BLaER1 treated with 17β-estradiol and CSF1 and Interleukin-3, amounts not matched to agents 10 nM and 100 nM (cell line): ENCODE measurements around the gene GAK.

ENCODE experiments used
- H3K27ac ChIP-seq, 11 experiments: shearing (Covaris generic); formaldehyde crosslinking; 2 replicates each; pipeline ENCODE4 v1.8.1; 2022
- H3K27me3 ChIP-seq, 11 experiments: shearing (Covaris generic); formaldehyde crosslinking; 2 replicates each; pipeline ENCODE4 v1.8.1; 2022
- H3K36me3 ChIP-seq, 11 experiments: shearing (Covaris generic); formaldehyde crosslinking; 2 replicates each; pipeline ENCODE4 v1.8.1; 2022
- H3K4me1 ChIP-seq, 10 experiments: shearing (Covaris generic); formaldehyde crosslinking; 2 replicates each; pipeline ENCODE4 v1.8.1; 2022
- H3K4me2 ChIP-seq, 11 experiments: shearing (Covaris generic); formaldehyde crosslinking; 2 replicates each; pipeline ENCODE4 v1.8.1; 2022
- H3K4me3 ChIP-seq, 10 experiments: shearing (Covaris generic); formaldehyde crosslinking; 2 replicates each; pipeline ENCODE4 v1.8.1; 2022
- H3K9ac ChIP-seq, 11 experiments: shearing (Covaris generic); formaldehyde crosslinking; 2 replicates each; pipeline ENCODE4 v1.8.1; 2022
- H3K9me3 ChIP-seq, 11 experiments: shearing (Covaris generic); formaldehyde crosslinking; replicated peaks in 1 of 11; 2 replicates each; pipeline ENCODE4 v1.8.1; 2022
- H4K20me1 ChIP-seq, 11 experiments: shearing (Covaris generic); formaldehyde crosslinking; 2 replicates each; pipeline ENCODE4 v1.8.1; 2022
- Cebpa-rat ChIP-seq, 11 experiments: shearing (Covaris generic); IDR thresholded peaks; 2 replicates each; pipeline ENCODE4 v1.8.1; 2022

Gene GAK

GRCh38 chr4:857461-857860, 74.7 kb downstream of the GAK start:
- Histone ChIP-seq H3K9ac (no peak overlapping the region), H3K27ac (no peak overlapping the region), H3K27me3 (no peaks in the 10 kb centered on the region), H3K9me3 (peaks cover 0 to 43% (median 33%) of the 10 kb centered on the region in 11 experiments; a peak in 19 of 22 replicates), H4K20me1 (peaks cover 0 to 57% (median 7%) of the 10 kb centered on the region in 11 experiments; a peak in 8 of 22 replicates), H3K4me1 (no peaks in the 10 kb centered on the region), H3K4me2 (no peak overlapping the region), H3K4me3 (peak overlapping the region in 1 of 10 experiments; percentile 22; a peak in 2 of 20 replicates), H3K36me3 (peaks cover 94 to 100% (median 98%) of the 10 kb centered on the region in 11 experiments)
- TF ChIP-seq Cebpa-rat (IDR thresholded peaks at IDR 0.05), result no peak

GRCh38 chr4:856225-856901, 75.8 kb downstream of the GAK start:
- peaks cover 0 to 58% (median 7%) of the 10 kb centered on the region in 11 experiments; a peak in 9 of 22 replicates for H4K20me1 ChIP-seq
- H3K36me3 ChIP-seq, result peaks cover 93 to 100% (median 96%) of the 10 kb centered on the region in 11 experiments
- peaks cover 0 to 43% (median 32%) of the 10 kb centered on the region in 11 experiments; a peak in 19 of 22 replicates for H3K9me3 ChIP-seq
- H3K4me1 ChIP-seq, result no peaks in the 10 kb centered on the region
- no peak overlapping the region for H3K4me3 ChIP-seq
- no peak overlapping the region for H3K9ac ChIP-seq
- H3K27ac ChIP-seq, result no peak overlapping the region
- TF ChIP-seq Cebpa-rat (IDR thresholded peaks at IDR 0.05), result no peak
- H3K4me2 ChIP-seq, result no peak overlapping the region
- H3K27me3 ChIP-seq, result no peaks in the 10 kb centered on the region

- Histone ChIP-seq H3K4me3 (no peak overlapping the region), H3K4me1 (no peaks in the 10 kb centered on the region), H3K27ac (no peak overlapping the region), H3K36me3 (peaks cover 93 to 100% (median 96%) of the 10 kb centered on the region in 11 experiments), H4K20me1 (peaks cover 0 to 58% (median 6%) of the 10 kb centered on the region in 11 experiments; a peak in 9 of 22 replicates), H3K9ac (no peak overlapping the region), H3K9me3 (peaks cover 0 to 43% (median 32%) of the 10 kb centered on the region in 11 experiments; a peak in 19 of 22 replicates), H3K27me3 (no peaks in the 10 kb centered on the region), H3K4me2 (no peak overlapping the region)
- TF ChIP-seq Cebpa-rat (IDR thresholded peaks at IDR 0.05), result no peak
These were observed 76.3 kb downstream of the GAK start for GRCh38 chr4:855880-856224.

- no peaks in the 10 kb centered on the region for H3K27me3 ChIP-seq
- H3K4me1 ChIP-seq, result no peaks in the 10 kb centered on the region
- peaks cover 92 to 100% (median 94%) of the 10 kb centered on the region in 11 experiments for H3K36me3 ChIP-seq
- peaks cover 0 to 39% (median 31%) of the 10 kb centered on the region in 11 experiments; a peak in 19 of 22 replicates for H3K9me3 ChIP-seq
- no peak overlapping the region for H3K27ac ChIP-seq
- H3K4me2 ChIP-seq, result no peak overlapping the region
- H3K9ac ChIP-seq, result no peak overlapping the region
- H4K20me1 ChIP-seq, result peaks cover 0 to 52% (median 6%) of the 10 kb centered on the region in 11 experiments; a peak in 9 of 22 replicates
- no peak overlapping the region for H3K4me3 ChIP-seq
- no peak for TF ChIP-seq Cebpa-rat (IDR thresholded peaks at IDR 0.05)
These were observed 77.8 kb downstream of the GAK start for GRCh38 chr4:854356-854755.

GRCh38 chr4:853416-853781, 78.7 kb downstream of the GAK start:
- Histone ChIP-seq H4K20me1 (peaks cover 0 to 45% (median 6%) of the 10 kb centered on the region in 11 experiments; a peak in 9 of 22 replicates), H3K4me1 (peaks cover 0 to 8% (median 0%) of the 10 kb centered on the region in 10 experiments; a peak in 2 of 20 replicates), H3K4me3 (no peak overlapping the region), H3K27me3 (no peaks in the 10 kb centered on the region), H3K9me3 (peaks cover 0 to 30% (median 22%) of the 10 kb centered on the region in 11 experiments; a peak in 19 of 22 replicates), H3K27ac (no peak overlapping the region), H3K36me3 (peaks cover 92 to 100% (median 94%) of the 10 kb centered on the region in 11 experiments), H3K4me2 (no peak overlapping the region), H3K9ac (no peak overlapping the region)
- no peak for TF ChIP-seq Cebpa-rat (IDR thresholded peaks at IDR 0.05)

GRCh38 chr4:851701-852430, 80.2 kb downstream of the GAK start:
- peaks cover 6 to 27% (median 14%) of the 10 kb centered on the region in 11 experiments for H3K9me3 ChIP-seq
- H3K27ac ChIP-seq, result no peak overlapping the region
- H4K20me1 ChIP-seq, result peaks cover 0 to 43% (median 6%) of the 10 kb centered on the region in 11 experiments; a peak in 9 of 22 replicates
- H3K9ac ChIP-seq, result no peak overlapping the region
- H3K27me3 ChIP-seq, result no peaks in the 10 kb centered on the region
- peaks cover 0 to 10% (median 0%) of the 10 kb centered on the region in 10 experiments; a peak in 2 of 20 replicates for H3K4me1 ChIP-seq
- H3K36me3 ChIP-seq, result peaks cover 89 to 97% (median 91%) of the 10 kb centered on the region in 11 experiments
- no peak for TF ChIP-seq Cebpa-rat (IDR thresholded peaks at IDR 0.05)
- no peak overlapping the region for H3K4me3 ChIP-seq
- no peak overlapping the region for H3K4me2 ChIP-seq

- Histone ChIP-seq H3K9me3 (peaks cover 12 to 33% (median 24%) of the 10 kb centered on the region in 11 experiments), H3K9ac (no peak overlapping the region), H3K4me3 (no peak overlapping the region), H3K4me1 (peaks cover 0 to 10% (median 0%) of the 10 kb centered on the region in 10 experiments; a peak in 2 of 20 replicates), H3K27ac (no peak overlapping the region), H3K27me3 (no peaks in the 10 kb centered on the region), H3K36me3 (peaks cover 76 to 96% (median 87%) of the 10 kb centered on the region in 11 experiments), H4K20me1 (peaks cover 0 to 35% (median 0%) of the 10 kb centered on the region in 11 experiments; a peak in 7 of 22 replicates), H3K4me2 (no peak overlapping the region)
- no peak for TF ChIP-seq Cebpa-rat (IDR thresholded peaks at IDR 0.05)
These were observed 81.7 kb downstream of the GAK start for GRCh38 chr4:850323-850945.

- Histone ChIP-seq H3K27me3 (no peaks in the 10 kb centered on the region), H3K4me3 (no peak overlapping the region), H3K4me1 (peaks cover 0 to 10% (median 0%) of the 10 kb centered on the region in 10 experiments; a peak in 2 of 20 replicates), H3K9ac (no peak overlapping the region; a peak in 1 of 22 replicates), H4K20me1 (peaks cover 0 to 35% (median 0%) of the 10 kb centered on the region in 11 experiments; a peak in 6 of 22 replicates), H3K4me2 (0 out of 22 replicates have a peak overlapping the region, but pooled peaks of 1 of the 11 experiments have one; percentile 8), H3K9me3 (peaks cover 20 to 41% (median 32%) of the 10 kb centered on the region in 11 experiments), H3K27ac (no peak overlapping the region), H3K36me3 (peaks cover 77 to 96% (median 87%) of the 10 kb centered on the region in 11 experiments)
- no peak for TF ChIP-seq Cebpa-rat (IDR thresholded peaks at IDR 0.05)
These were observed 82.5 kb downstream of the GAK start for GRCh38 chr4:849478-850175.
